ENCODE results near the gene CCDC185. TPM values are rescaled to one million over a fixed set of nuclear protein-coding genes. Genes with fewer than 3 reads are reported as not detected.

Gene CCDC185
- total and polyA plus RNA-seq, 10 of the 15 experiments (the other 5 are each of a cell fraction or from before 2014, with no cell fraction given): not detected

DNA sequence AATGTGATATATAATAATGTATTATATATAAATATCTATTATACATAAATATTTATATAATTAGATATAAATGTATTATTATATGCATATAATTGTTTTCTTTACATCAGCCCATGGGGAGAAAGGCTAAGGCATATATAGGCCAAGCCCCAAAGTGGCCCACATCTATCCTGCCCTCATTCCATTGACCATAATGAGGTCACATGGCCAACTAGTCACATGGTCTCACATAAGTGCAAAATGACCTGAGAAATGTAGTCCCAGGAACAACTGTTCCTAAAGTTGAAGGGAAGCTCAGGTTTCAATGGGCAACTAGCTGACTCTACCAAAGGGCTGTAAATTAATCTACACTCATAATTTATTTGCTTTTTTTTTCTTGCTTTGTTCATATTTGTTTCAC is 14.5 kb upstream of the CCDC185 start (continued):
- TF ChIP-seq ETV6 (conservative IDR thresholded peaks at IDR 0.05 in 1 of 2, IDR thresholded peaks at IDR 0.05 in 1 of 2; ENCODE audit: borderline replicate concordance in 1 of 2, low read depth in 1 of 2) (no peak), NFIC (IDR thresholded peaks at IDR 0.05; ENCODE audit: low read depth, low read length) (no peak)

DNA sequence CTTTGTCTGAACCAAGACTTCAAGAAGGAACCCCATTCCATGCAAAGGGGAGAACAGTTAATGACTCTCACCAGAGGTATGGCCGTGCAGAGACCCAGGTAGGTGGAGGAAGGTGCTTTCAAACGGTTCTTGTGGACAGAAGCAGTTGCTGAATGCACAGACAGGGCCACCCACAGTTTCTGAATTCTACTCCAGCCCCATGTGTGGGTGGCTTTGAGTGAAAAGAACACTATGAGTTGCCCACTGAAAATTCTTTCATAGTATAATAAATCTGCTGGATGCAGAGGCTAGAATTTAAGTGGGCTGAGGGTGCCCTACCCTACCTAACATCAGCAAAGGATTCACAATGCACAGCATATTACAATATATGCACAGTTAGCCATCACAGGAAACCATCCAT is 7.2 kb upstream of the CCDC185 start:
- no peak overlapping the region for H3K4me3 ChIP-seq
- no peak overlapping the region for H3K4me2 ChIP-seq (ENCODE audit: control insufficient read depth, insufficient read depth)
- H4K20me1 ChIP-seq (ENCODE audit: control insufficient read depth, insufficient read depth): no peaks in the 10 kb centered on the region
- no peaks in the 10 kb centered on the region; a peak in 2 of 4 replicates for H3K27me3 ChIP-seq (replicated peaks in 1 of 2; ENCODE audit: control insufficient read depth in 2 of 2, insufficient read depth in 2 of 2, low read length in 1 of 2)
- intact Hi-C loops (cut with micrococcal nuclease; ENCODE audit: unreplicated experiment): no loop called here
- ATAC-seq (no peak), FAIRE-seq (no peak), DNase-seq (ENCODE audit: low read depth, low spot score) (no peak)
- BruUV-seq (replicated peaks): no TSS peak
- ChIA-PET CTCF (no interaction called here), SMC1A (ENCODE audit: uncharacterized antibody, unreplicated experiment) (no interaction called here), RAD21 (ENCODE audit: unreplicated experiment) (no interaction called here), POLR2A (no interaction called here)
- no peak overlapping the region for H3K27ac ChIP-seq (ENCODE audit: control insufficient read depth, insufficient read depth)
- H3K4me1 ChIP-seq (ENCODE audit: control insufficient read depth, insufficient read depth, low read length): no peaks in the 10 kb centered on the region
- 0% methylated on average over 2 of the region's 2 CpGs for WGBS (ENCODE audit: insufficient coverage, insufficient replicate concordance, low lambda C conversion rate, missing lambda C conversion rate)
- no peak overlapping the region for H2AFZ ChIP-seq (ENCODE audit: control insufficient read depth, low read depth, low read length)
- TF ChIP-seq PAX8 (IDR thresholded peaks at IDR 0.05): no peak
- TF ChIP-seq HDGF (IDR thresholded peaks at IDR 0.05): no peak
- no peak for TF ChIP-seq IRF4 (IDR thresholded peaks at IDR 0.05; ENCODE audit: low read depth, low read length)
- TF ChIP-seq, protein P1, sequence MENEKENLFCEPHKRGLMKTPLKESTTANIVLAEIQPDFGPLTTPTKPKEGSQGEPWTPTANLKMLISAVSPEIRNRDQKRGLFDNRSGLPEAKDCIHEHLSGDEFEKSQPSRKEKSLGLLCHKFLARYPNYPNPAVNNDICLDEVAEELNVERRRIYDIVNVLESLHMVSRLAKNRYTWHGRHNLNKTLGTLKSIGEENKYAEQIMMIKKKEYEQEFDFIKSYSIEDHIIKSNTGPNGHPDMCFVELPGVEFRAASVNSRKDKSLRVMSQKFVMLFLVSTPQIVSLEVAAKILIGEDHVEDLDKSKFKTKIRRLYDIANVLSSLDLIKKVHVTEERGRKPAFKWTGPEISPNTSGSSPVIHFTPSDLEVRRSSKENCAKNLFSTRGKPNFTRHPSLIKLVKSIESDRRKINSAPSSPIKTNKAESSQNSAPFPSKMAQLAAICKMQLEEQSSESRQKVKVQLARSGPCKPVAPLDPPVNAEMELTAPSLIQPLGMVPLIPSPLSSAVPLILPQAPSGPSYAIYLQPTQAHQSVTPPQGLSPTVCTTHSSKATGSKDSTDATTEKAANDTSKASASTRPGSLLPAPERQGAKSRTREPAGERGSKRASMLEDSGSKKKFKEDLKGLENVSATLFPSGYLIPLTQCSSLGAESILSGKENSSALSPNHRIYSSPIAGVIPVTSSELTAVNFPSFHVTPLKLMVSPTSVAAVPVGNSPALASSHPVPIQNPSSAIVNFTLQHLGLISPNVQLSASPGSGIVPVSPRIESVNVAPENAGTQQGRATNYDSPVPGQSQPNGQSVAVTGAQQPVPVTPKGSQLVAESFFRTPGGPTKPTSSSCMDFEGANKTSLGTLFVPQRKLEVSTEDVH (IDR thresholded peaks at IDR 0.05; ENCODE audit: low read depth, partially characterized antibody): no peak
- no peak for TF ChIP-seq FOXM1 (IDR thresholded peaks at IDR 0.05; ENCODE audit: low read depth, low read length)
- TF ChIP-seq POLR2AphosphoS2 (IDR thresholded peaks at IDR 0.05; ENCODE audit: low read depth, low read length): no peak
- no peak for TF ChIP-seq NBN (IDR thresholded peaks at IDR 0.05)
- TF ChIP-seq, protein P2, sequence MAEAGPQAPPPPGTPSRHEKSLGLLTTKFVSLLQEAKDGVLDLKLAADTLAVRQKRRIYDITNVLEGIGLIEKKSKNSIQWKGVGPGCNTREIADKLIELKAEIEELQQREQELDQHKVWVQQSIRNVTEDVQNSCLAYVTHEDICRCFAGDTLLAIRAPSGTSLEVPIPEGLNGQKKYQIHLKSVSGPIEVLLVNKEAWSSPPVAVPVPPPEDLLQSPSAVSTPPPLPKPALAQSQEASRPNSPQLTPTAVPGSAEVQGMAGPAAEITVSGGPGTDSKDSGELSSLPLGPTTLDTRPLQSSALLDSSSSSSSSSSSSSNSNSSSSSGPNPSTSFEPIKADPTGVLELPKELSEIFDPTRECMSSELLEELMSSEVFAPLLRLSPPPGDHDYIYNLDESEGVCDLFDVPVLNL (IDR thresholded peaks at IDR 0.05; ENCODE audit: low read depth, low read length): no peak
- no peak overlapping the region for H3K9ac ChIP-seq (ENCODE audit: control insufficient read depth, insufficient read depth, low read length)
- in situ Hi-C loops (cut with MboI): no loop called here
- no peaks in the 10 kb centered on the region for H3K36me3 ChIP-seq (ENCODE audit: control insufficient read depth in 2 of 2, insufficient read depth in 2 of 2, low read length in 1 of 2)
- H3K9me3 ChIP-seq (replicated peaks; ENCODE audit: control insufficient read depth, insufficient read depth, low read length): no peaks in the 10 kb centered on the region
- H3K79me2 ChIP-seq (ENCODE audit: control insufficient read depth, insufficient read depth, low read length): no peaks in the 10 kb centered on the region
